Stimulated activated CD4-positive, alpha-beta T cell treated with anti-CD3 and anti-CD28 coated beads, Interleukin-2, amount 100 ng/mL, for 24 hours (primary cell): ENCODE measurements around the gene RNASEH2C.
A peak's percentile ranks its signal among the peaks of the same experiment; 100 is the strongest.
"Not testable (repeated sequence)": the region's sequence is repeated elsewhere in the genome, so short reads cannot be mapped to it uniquely, and the experiment has no call there.

Source experiments
- DNase-seq, 2 donors: peaks; one replicate each; pipeline ENCODE4 v3.0.0-alpha.2; 2020

Gene RNASEH2C

GRCh38 chr11:65720211-65720934 lies at the start of gene RNASEH2C:
Gene RNASEH2C, minus strand, starts transcription at chr11:65720798. Its CDS starts 40 bp downstream, at chr11:65720758.
- peak; percentile 79 to 86 for DNase-seq

- not testable (repeated sequence) for DNase-seq
These were observed 47.2 kb upstream of the RNASEH2C start for GRCh38 chr11:65767806-65768205.

GRCh38 chr11:65767406-65767805 lies 46.8 kb upstream of the RNASEH2C start:
- no peak for DNase-seq

- DNase-seq, result no peak
These were observed 45.9 kb upstream of the RNASEH2C start for GRCh38 chr11:65766535-65766934.

GRCh38 chr11:65764434-65764833 lies 43.8 kb upstream of the RNASEH2C start:
- no peak for DNase-seq

- DNase-seq, result not testable (repeated sequence)
These were observed 42.2 kb upstream of the RNASEH2C start for GRCh38 chr11:65762816-65763215.

GRCh38 chr11:65762169-65762568 lies 41.6 kb upstream of the RNASEH2C start:
- not testable (repeated sequence) for DNase-seq

- no peak for DNase-seq
These were observed 24.5 kb upstream of the RNASEH2C start for GRCh38 chr11:65745049-65745448.

GRCh38 chr11:65744699-65745042 lies 24.1 kb upstream of the RNASEH2C start:
- no peak for DNase-seq

- peak in 1 of 2 donors; percentile 10 for DNase-seq
These were observed 23.6 kb upstream of the RNASEH2C start for GRCh38 chr11:65744026-65744698.

- DNase-seq, result no peak
These were observed 23.1 kb upstream of the RNASEH2C start for GRCh38 chr11:65743681-65744025.

GRCh38 chr11:65742353-65742752 lies 21.8 kb upstream of the RNASEH2C start:
- DNase-seq, result no peak

GRCh38 chr11:65741185-65741584 lies 20.6 kb upstream of the RNASEH2C start:
- DNase-seq, result no peak

- DNase-seq, result no peak
These were observed 18.4 kb upstream of the RNASEH2C start for GRCh38 chr11:65739022-65739421.

- no peak for DNase-seq
These were observed 16.2 kb upstream of the RNASEH2C start for GRCh38 chr11:65736810-65737209.

- DNase-seq, result not testable (repeated sequence)
These were observed 14.5 kb upstream of the RNASEH2C start for GRCh38 chr11:65735111-65735510.

GRCh38 chr11:65730461-65730860 lies 9.9 kb upstream of the RNASEH2C start:
- no peak for DNase-seq

GRCh38 chr11:65727865-65728264 lies 7.3 kb upstream of the RNASEH2C start:
- DNase-seq, result no peak

GRCh38 chr11:65726660-65727059 lies 6.1 kb upstream of the RNASEH2C start:
- DNase-seq, result no peak

GRCh38 chr11:65722261-65722660 lies 1.7 kb upstream of the RNASEH2C start:
- no peak for DNase-seq

GRCh38 chr11:65719871-65720210 lies 757 bp downstream of the RNASEH2C start:
- DNase-seq, result peak; percentile 44

- DNase-seq, result no peak
These were observed 1.6 kb downstream of the RNASEH2C start for GRCh38 chr11:65718964-65719492.

- DNase-seq, result no peak
These were observed 2.1 kb downstream of the RNASEH2C start for GRCh38 chr11:65718531-65718930.

GRCh38 chr11:65717906-65718305 lies 2.7 kb downstream of the RNASEH2C start:
- DNase-seq, result no peak
